ENCODE results near the gene TMUB2. TPM values are rescaled to one million over a fixed set of nuclear protein-coding genes. Genes with fewer than 3 reads are reported as not detected.
"Not testable (repeated sequence)": the region's sequence is repeated elsewhere in the genome, so short reads cannot be mapped to it uniquely, and the experiment has no call there.

The TMUB2 gene
- total RNA-seq, 2 experiments from 2014 or later = 42.2 to 42.7 TPM

DNA sequence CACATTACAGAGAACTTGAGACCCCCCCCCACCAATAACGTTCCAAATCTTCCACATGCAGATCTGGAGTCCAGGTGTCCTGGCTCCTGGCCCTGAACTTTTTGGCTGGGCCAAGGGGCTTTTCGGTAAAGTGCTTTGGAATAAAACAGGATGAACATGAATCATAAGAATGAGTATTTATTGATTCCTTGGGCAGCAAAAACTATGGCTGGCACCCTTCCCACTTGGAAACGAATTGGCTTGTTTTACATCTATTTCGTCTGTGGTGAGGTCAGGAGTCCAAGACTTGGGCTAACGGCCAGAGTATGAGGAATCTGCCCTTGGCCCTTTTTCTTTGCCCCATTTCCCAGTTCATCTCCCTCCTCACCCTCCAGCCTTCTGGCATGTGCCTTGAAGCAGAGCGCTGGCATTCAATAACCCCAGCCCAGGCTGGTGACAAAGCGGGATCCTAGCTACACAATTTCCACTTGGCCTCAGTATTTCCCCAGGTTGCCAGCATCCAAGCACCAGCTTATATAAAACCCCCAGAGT lies 36.8 kb downstream of the TMUB2 start:
- CTCF ChIA-PET = interaction anchor here (1.7 kb wide), 1 partner anchor 14 kb away, joined by 6 read pairs; no protein-coding TSS in a partner anchor
- H3K36me3 Mint-ChIP-seq (ENCODE audit: low read depth) = peaks cover 5% of the 10 kb centered on the region
- H3K9me3 Mint-ChIP-seq = no peaks in the 10 kb centered on the region

GRCh38 chr17:44229090-44229489 lies 42.3 kb downstream of the TMUB2 start:
- ChIA-PET POLR2A (no interaction called here), CTCF (interaction anchor here (1.1 kb wide), 1 partner anchor 17 kb away, joined by 3 read pairs; no protein-coding TSS in a partner anchor)
- no peaks in the 10 kb centered on the region for H3K36me3 Mint-ChIP-seq (ENCODE audit: low read depth)
- H3K4me3 Mint-ChIP-seq = no peak overlapping the region
- no peaks in the 10 kb centered on the region for H3K4me1 Mint-ChIP-seq
- H3K27ac Mint-ChIP-seq = no peak overlapping the region
- peaks cover 4% of the 10 kb centered on the region for H3K27me3 Mint-ChIP-seq
- no peak for DNase-seq
- no peaks in the 10 kb centered on the region for H3K9me3 Mint-ChIP-seq

More for the DNA sequence above, 36.8 kb downstream of the TMUB2 start:
- DNase-seq = no peak
- H3K27ac Mint-ChIP-seq = no peak overlapping the region
- H3K4me3 Mint-ChIP-seq = no peak overlapping the region
- H3K27me3 Mint-ChIP-seq = no peaks in the 10 kb centered on the region
- peaks cover 10% of the 10 kb centered on the region for H3K4me1 Mint-ChIP-seq
- POLR2A ChIA-PET = interaction anchor here (1.1 to 4.2 kb wide), 2 partner anchors 10 to 23 kb away, joined by 3 to 26 read pairs; no protein-coding TSS in a partner anchor

DNA sequence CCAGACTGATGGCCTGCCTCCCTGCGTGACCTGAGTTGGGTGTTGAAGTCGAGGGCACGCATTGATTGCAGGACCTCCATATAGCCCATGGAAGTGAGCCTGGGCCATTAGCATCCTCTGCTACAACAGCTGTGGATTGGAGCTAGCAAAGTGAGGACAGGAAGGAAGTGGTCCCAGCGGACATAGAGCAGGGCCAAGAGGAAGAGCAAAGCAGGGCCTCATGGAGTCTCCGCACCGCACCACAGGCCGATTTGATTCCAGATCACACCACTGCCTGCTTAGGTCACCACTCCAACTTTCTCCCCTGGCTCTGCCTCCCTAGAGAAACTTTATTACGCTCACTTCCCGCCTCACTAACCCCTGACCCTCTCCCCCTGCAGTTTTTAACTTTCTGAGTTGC lies 43.4 kb downstream of the TMUB2 start:
- CTCF ChIA-PET = interaction anchor here (1.1 kb wide), 1 partner anchor 9 kb away, joined by 7 read pairs; no protein-coding TSS in a partner anchor
- H3K27ac Mint-ChIP-seq = no peak overlapping the region
- peaks cover 5% of the 10 kb centered on the region for H3K4me1 Mint-ChIP-seq
- peaks cover 7% of the 10 kb centered on the region for H3K27me3 Mint-ChIP-seq
- no peak overlapping the region for H3K4me3 Mint-ChIP-seq
- no peaks in the 10 kb centered on the region for H3K36me3 Mint-ChIP-seq (ENCODE audit: low read depth)
- no peak for DNase-seq
- H3K9me3 Mint-ChIP-seq = no peaks in the 10 kb centered on the region
- POLR2A ChIA-PET = interaction anchor here (1.8 kb wide), 1 partner anchor 9 kb away, joined by 8 read pairs; no protein-coding TSS in a partner anchor

DNA sequence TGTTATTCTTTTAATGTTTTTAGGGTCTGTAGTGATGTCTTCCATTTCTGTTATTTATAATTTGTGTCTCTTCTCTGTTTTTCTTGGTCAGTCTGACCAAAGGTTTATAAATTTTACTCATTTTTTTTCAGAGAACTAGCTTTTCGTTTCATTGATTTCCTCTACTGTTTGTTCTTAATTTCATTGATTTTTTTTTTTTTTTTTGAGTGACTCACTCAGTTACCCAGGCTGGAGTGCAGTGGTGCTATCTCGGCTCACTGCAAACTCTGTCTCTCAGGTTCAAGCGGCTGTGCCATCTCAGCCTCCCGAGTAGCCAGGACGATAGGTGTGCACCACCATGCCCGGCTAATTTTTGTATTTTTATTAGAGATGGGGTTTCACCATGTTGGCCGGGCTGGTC lies 45.3 kb downstream of the TMUB2 start:
- DNase-seq = no peak
- POLR2A ChIA-PET = no interaction called here
- Mint-ChIP-seq H3K9me3 (no peaks in the 10 kb centered on the region), H3K4me1 (peaks cover 6% of the 10 kb centered on the region), H3K27me3 (peaks cover 10% of the 10 kb centered on the region), H3K27ac (no peak overlapping the region), H3K4me3 (no peak overlapping the region), H3K36me3 (ENCODE audit: low read depth) (no peaks in the 10 kb centered on the region)
- CTCF ChIA-PET = no interaction called here

- H3K27ac Mint-ChIP-seq = no peak overlapping the region
- H3K27me3 Mint-ChIP-seq = peaks cover 10% of the 10 kb centered on the region
- no peak overlapping the region for H3K4me3 Mint-ChIP-seq
- ChIA-PET CTCF (interaction anchor here (1.0 to 1.6 kb wide), 2 partner anchors 12 to 24 kb away, joined by 3 to 4 read pairs; no protein-coding TSS in a partner anchor), POLR2A (interaction anchor here (0.9 kb wide), 1 partner anchor 9 kb away, joined by 3 read pairs; no protein-coding TSS in a partner anchor)
- no peaks in the 10 kb centered on the region for H3K9me3 Mint-ChIP-seq
- H3K36me3 Mint-ChIP-seq (ENCODE audit: low read depth) = no peaks in the 10 kb centered on the region
- peaks cover 6% of the 10 kb centered on the region for H3K4me1 Mint-ChIP-seq
- no peak for DNase-seq
Measured at GRCh38 chr17:44233582-44233981, 46.8 kb downstream of the TMUB2 start.

DNA sequence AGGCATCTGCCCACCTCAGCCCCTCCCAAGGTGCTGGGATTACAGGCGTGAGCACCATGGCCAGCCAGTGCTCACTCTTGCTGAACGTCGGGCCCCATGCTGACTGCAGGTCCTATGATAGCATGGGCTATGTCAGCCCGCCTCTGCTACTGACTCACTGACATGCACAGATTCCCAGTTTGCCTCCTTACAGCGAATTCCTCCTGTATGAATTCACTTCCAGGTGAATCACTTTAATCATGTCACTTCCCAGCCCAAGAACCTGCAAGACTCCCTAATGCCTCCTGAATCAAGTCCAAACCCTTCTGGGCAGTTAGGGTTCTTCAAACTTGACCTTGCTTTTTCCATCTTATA lies 48.8 kb downstream of the TMUB2 start:
- H3K4me3 Mint-ChIP-seq = no peak overlapping the region
- H3K4me1 Mint-ChIP-seq = peaks cover 6% of the 10 kb centered on the region
- DNase-seq = no peak
- no peaks in the 10 kb centered on the region for H3K9me3 Mint-ChIP-seq
- ChIA-PET POLR2A (interaction anchor here (1.5 kb wide), 1 partner anchor 14 kb away, joined by 5 read pairs; no protein-coding TSS in a partner anchor), CTCF (no interaction called here)
- peaks cover 10% of the 10 kb centered on the region for H3K27me3 Mint-ChIP-seq
- no peaks in the 10 kb centered on the region for H3K36me3 Mint-ChIP-seq (ENCODE audit: low read depth)
- H3K27ac Mint-ChIP-seq = no peak overlapping the region

GRCh38 chr17:44236444-44236991 lies 49.7 kb downstream of the TMUB2 start:
- no peak overlapping the region for H3K4me3 Mint-ChIP-seq
- H3K4me1 Mint-ChIP-seq = peaks cover 6% of the 10 kb centered on the region
- POLR2A ChIA-PET = interaction anchor here (0.8 to 1.5 kb wide), 2 partner anchors 15 to 17 kb away, joined by 3 to 5 read pairs; no protein-coding TSS in a partner anchor
- no peaks in the 10 kb centered on the region for H3K36me3 Mint-ChIP-seq (ENCODE audit: low read depth)
- CTCF ChIA-PET = no interaction called here
- H3K9me3 Mint-ChIP-seq = no peaks in the 10 kb centered on the region
- no peak for DNase-seq
- no peak overlapping the region for H3K27ac Mint-ChIP-seq
- H3K27me3 Mint-ChIP-seq = peaks cover 12% of the 10 kb centered on the region

DNA sequence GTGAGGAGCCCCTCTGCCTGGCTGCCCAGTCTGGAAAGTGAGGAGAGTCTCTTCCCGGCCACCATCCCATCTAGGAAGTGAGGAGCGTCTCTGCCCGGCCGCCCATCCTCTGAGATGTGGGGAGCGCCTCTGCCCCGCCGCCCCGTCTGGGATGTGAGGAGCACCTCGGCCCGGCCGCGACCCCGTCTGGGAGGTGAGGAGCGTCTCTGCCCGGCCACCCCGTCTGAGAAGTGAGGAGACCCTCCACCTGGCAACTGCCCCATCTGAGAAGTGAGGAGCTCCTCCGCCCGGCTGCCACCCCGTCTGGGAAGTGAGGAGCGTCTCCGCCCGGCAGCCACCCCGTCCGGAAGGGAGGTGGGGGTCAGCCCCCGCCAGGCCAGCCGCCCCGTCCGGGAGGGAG lies 51.1 kb downstream of the TMUB2 start:
- DNase-seq; H3K27me3 Mint-ChIP-seq; POLR2A ChIA-PET; H3K4me1 Mint-ChIP-seq; H3K4me3 Mint-ChIP-seq; H3K27ac Mint-ChIP-seq; H3K9me3 Mint-ChIP-seq; CTCF ChIA-PET; H3K36me3 Mint-ChIP-seq (ENCODE audit: low read depth): not testable (repeated sequence)

GRCh38 chr17:44241106-44241624 lies 54.4 kb downstream of the TMUB2 start:
- peaks cover 2% of the 10 kb centered on the region for H3K27me3 Mint-ChIP-seq

More at GRCh38 chr17:44241106-44241624, 54.4 kb downstream of the TMUB2 start:
- Mint-ChIP-seq H3K4me1 (peaks cover 10% of the 10 kb centered on the region), H3K9me3 (no peaks in the 10 kb centered on the region), H3K36me3 (ENCODE audit: low read depth) (no peaks in the 10 kb centered on the region), H3K27ac (no peak overlapping the region), H3K4me3 (no peak overlapping the region)
- no peak for DNase-seq
- ChIA-PET POLR2A (no interaction called here), CTCF (no interaction called here)

Other genes starting within 250 kb of the TMUB2 start
- not detected for gene PPY, start 244.5 kb upstream of the TMUB2 start, total RNA-seq
- not detected for gene PYY, start 233.0 kb upstream of the TMUB2 start, total RNA-seq
- gene NAGS, start 182.3 kb upstream of the TMUB2 start, total RNA-seq = 1 to 10 TPM; 1.5 TPM
- gene TMEM101, start 172.0 kb upstream of the TMUB2 start, total RNA-seq = 10 to 100 TPM; 32.2 to 35.5 TPM
- 10 to 100 TPM; 61.1 to 62.8 TPM for gene LSM12, start 120.3 kb upstream of the TMUB2 start, total RNA-seq
- gene G6PC3, start 116.2 kb upstream of the TMUB2 start, total RNA-seq = 10 to 100 TPM; 19.3 to 19.9 TPM
- 10 to 100 TPM; 42.2 to 42.7 TPM for gene HDAC5, start 63.3 kb upstream of the TMUB2 start, total RNA-seq
- 10 to 100 TPM; 13.4 to 13.5 TPM for gene HROB, start 45.0 kb upstream of the TMUB2 start, total RNA-seq
- gene ASB16, start 16.3 kb upstream of the TMUB2 start, total RNA-seq = under 1 TPM in 1 of 2 experiments, not detected in 1; 0.38 TPM
- 100 to 1,000 TPM; 106 to 107 TPM for gene ATXN7L3, start 12.9 kb downstream of the TMUB2 start, total RNA-seq
- gene UBTF, start 32.7 kb downstream of the TMUB2 start, total RNA-seq = 100 to 1,000 TPM; 107 to 110 TPM
- not detected for gene SLC4A1, start 81.2 kb downstream of the TMUB2 start, total RNA-seq
- under 1 TPM in 1 of 2 experiments, not detected in 1; 0.28 TPM for gene RUNDC3A, start 121.6 kb downstream of the TMUB2 start, total RNA-seq
- gene SLC25A39, start 137.9 kb downstream of the TMUB2 start, total RNA-seq = 10 to 100 TPM; 72.6 to 77.0 TPM
- gene GRN, start 158.3 kb downstream of the TMUB2 start, total RNA-seq = 10 to 100 TPM; 87.8 to 98.4 TPM
- under 1 TPM in 1 of 2 experiments, not detected in 1; 0.10 TPM for gene FAM171A2, start 176.9 kb downstream of the TMUB2 start, total RNA-seq
- gene ITGA2B, start 202.7 kb downstream of the TMUB2 start, total RNA-seq = under 1 TPM; 0.58 to 0.71 TPM